IPS-18c (cell line): ENCODE data around the gene HSFX2.
"Not testable (repeated sequence)": the region's sequence is repeated elsewhere in the genome, so short reads cannot be mapped to it uniquely, and the experiment has no call there.

ENCODE experiments used
- H3K4me3 ChIP-seq: 2 replicates; pipeline ENCODE4 v1.7.0; 2013; ENCODE audit warnings: low read depth, mild to moderate bottlenecking, low read length, moderate library complexity; ENCODE audit not compliant: insufficient read depth
- H3K9me3 ChIP-seq: one replicate; pipeline ENCODE4 v1.6.1; 2013; ENCODE audit warnings: mild to moderate bottlenecking, low read length, moderate library complexity; ENCODE audit not compliant: control insufficient read depth, insufficient read depth

Gene HSFX2, protein sequence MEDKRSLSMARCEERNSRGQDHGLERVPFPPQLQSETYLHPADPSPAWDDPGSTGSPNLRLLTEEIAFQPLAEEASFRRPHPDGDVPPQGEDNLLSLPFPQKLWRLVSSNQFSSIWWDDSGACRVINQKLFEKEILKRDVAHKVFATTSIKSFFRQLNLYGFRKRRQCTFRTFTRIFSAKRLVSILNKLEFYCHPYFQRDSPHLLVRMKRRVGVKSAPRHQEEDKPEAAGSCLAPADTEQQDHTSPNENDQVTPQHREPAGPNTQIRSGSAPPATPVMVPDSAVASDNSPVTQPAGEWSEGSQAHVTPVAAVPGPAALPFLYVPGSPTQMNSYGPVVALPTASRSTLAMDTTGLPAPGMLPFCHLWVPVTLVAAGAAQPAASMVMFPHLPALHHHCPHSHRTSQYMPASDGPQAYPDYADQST

DNA sequence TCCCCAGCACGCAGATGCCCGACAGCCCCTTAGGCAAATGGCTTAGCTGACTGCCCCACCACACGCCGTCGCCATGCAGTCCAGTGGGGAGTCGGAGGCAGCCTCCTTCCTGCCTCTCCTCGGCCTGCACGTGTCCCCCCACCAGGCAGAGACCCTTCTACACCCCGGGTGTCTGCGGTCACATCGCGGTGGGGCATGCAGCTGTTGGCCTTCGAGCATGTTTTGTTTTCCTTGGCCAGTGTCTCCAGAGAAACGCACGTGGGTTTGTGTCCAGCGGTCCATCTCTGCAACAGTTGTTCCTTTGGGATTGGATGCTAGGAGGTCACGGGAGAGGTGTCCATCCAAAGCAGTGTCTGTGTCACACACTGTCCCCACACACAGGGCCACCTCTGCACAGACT, at the start of gene HSFX2:
Gene HSFX2 (minus strand): TSS at position 101 of the 400 bp plus-strand sequence. CDS start 614 bp downstream, outside the sequence.
- H3K9me3 ChIP-seq, H3K4me3 ChIP-seq: not testable (repeated sequence)

DNA sequence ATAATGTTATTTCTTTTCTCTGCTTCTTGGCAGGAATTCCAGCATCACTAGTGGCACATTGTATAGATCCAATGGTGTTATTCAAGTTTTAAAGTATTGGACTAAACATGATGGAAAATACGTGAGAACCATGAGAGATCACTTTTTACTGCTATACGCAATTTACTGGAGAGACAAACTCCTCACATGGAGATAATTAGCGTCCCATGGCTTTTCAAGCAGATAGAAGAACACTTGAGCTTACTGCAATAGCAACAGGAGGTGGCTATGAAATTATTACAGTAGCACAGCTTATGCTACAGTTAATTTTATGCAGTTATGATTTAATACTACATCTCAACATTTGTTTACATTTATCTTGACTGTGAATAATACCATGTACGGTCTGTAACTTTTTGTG, 48.4 kb upstream of the HSFX2 start:
- Histone ChIP-seq H3K9me3 (peaks cover 2% of the 10 kb centered on the region), H3K4me3 (no peak overlapping the region)

DNA sequence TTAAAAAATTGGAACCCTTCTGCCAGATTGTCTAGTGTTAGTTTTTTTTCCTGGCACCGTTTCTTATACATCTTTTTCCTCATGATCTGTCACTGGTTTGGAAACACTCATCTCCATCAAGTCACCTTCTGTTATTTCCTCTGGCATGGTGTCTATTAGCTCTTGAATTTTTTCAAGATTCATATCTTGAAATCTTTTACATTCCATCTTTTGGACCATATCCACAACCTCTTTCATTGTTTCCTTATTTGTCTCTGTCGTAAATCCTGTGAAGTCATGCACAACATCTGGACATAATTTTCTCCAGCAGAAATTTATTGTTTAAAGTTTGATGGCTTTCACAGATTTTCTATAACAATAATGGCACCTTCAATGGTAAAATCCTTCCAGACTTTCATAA, 46.7 kb upstream of the HSFX2 start:
- no peak overlapping the region for H3K4me3 ChIP-seq
- peaks cover 2% of the 10 kb centered on the region for H3K9me3 ChIP-seq

DNA sequence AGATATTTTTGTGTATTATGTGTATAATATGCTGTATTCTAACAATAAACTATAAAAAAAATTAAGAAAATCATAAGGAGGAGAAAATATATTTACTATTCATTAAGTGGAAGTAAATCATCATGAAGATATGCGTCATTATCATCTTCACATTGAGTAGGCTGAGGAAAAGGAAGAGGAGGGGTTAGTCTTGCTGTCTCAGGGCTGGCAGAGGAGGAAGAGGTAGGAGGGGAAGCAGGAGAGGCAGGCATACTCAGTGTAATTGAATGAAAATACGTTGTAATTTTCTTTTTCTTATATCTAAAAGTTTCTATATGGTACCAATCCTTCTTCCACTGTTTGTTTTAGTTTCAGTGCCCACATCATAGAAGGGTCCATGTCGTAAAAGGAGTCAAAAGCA, 46.3 kb upstream of the HSFX2 start:
- Histone ChIP-seq H3K9me3 (no peaks in the 10 kb centered on the region), H3K4me3 (no peak overlapping the region)

DNA sequence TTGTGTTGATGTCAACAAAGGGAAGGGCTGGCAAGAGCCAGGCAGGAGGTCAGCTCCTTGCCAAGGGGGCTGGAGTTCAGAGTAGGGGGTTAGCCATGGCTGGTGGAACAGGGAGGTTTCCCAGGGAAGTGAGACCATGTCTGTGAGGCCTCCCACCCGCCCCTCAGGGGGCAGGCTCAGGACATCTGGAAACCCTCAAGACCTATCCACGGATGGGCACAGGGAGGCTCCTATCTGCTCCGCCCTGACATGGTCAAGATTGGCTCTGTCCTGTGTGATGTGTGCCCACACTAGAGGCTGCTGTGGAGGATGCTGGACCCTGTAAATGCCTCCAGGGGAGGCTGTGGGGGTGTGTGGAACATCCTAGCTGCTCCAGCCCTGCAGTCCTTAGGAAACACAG, 44.5 kb upstream of the HSFX2 start:
- H3K9me3 ChIP-seq, result no peaks in the 10 kb centered on the region
- no peak overlapping the region for H3K4me3 ChIP-seq

DNA sequence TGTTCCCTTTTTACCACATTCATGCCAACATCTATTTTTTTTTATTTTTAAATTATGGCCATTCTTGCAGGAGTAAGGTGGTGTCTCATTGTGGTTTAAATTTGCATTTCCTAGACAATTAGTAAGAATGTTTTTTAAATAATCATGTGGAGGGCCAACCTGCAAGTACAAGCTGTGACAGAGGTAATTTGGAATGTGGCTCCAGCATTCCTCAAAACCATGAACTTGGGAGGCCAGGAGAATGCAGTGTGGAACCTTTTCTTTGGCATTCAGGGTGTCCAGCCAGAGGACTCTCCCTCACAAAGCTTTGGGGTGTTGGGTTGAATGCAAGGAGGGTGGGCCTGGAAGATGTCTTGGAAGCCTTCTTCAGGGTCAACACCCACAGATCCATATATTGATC, 43.7 kb upstream of the HSFX2 start:
- Histone ChIP-seq H3K9me3 (no peaks in the 10 kb centered on the region), H3K4me3 (no peak overlapping the region)

DNA sequence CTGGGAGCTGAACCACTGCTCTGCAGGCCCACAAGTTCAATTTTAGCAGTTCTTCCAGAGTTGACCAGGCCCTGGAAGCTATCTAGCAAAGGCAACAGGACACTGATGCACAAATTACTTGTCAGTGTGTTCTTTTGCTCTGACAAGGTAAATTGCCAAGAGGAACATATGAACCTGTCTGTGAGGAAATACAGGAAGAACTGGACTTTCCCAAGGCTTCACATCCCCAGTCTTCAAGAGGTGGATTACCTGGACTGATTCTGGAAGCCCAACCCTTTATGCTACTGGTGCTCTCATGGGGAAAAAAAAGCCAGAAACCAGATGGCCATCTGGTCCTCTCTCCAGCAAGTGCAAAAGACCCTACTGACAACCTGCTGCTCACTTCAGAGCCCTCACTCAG, 38.4 kb upstream of the HSFX2 start:
- peaks cover 6% of the 10 kb centered on the region for H3K9me3 ChIP-seq
- H3K4me3 ChIP-seq, result no peak overlapping the region; the same call in 1 of the 2 replicates

DNA sequence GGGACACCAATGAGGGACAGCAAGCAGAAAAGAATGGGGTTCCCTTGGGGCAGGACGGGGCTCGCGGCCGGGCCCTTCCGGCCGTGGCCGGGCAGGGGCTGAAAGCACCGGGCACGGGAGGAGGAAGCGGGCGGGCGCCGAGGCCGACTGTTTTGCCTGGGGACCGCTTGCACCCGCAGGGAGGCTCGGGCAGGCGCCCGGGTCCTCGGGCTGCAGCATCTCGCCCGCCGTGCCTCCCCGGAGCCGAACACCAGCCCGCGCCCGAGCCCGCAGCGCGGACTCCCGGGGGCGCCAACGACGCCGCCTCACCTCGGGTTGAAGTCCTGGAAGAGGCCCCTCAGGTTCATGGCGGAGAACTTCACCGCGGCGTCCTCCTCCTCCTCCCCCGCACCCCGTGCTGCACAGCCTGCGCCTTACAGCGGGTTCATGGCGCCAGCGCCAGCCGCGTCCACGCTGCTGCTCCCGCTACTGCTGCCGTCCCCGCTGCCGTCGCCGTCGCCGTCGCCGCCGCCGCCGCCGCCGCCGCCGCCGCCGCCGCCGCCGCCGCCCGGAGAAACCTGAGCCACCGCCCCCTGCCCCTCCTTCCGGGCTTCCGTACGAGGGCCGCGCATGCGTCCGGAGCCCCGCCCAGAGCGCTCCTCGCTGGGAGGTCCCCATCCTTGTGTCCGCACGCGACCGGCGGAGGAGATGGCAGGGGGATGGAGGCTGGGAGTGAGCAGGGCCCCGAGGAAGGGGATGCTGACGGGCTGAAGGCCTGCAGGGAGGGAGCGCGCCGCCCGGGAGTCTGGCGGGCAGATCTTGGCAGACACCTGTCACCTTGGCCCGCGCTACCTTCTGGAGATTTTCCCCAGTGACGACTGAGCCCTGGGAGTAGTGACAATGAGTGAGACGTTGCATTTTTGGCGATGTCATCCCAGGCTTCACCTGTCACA, 36.4 kb upstream of the HSFX2 start, which contains the start of gene TMEM185A:
Gene TMEM185A (minus strand): TSS at position 559 of the 932 bp plus-strand sequence. CDS start 212 bp downstream, at position 347.
- Histone ChIP-seq H3K9me3 (peaks cover 8% of the 10 kb centered on the region), H3K4me3 (peak within 1 kb of the TSS; percentile 61)

DNA sequence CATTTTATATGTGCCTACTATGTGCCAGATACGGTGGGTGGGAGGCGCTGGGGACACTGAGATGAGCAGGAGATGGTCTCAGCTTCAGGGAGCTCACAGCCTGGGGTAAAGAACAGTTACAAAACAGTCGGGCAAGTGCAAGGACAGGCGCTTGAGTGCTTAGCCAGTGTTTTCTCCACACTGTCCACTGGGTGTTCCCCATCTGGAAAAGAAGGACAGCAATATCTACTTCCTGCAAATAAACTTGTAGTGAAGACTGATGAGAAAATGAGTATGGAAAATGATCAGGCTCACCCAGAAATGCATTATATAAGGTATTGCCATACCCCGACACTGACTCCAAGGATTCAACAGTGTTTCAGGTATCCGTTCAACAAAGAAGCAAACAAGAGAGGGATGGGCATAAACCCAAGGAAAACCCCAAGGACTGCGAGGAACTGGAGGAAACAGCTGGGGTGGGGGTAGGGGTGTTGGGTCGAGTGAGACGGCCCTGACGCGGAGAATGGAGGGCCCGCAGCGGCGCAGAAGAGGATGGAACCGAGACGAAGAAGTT, 35.6 kb upstream of the HSFX2 start:
- H3K9me3 ChIP-seq, result peaks cover 8% of the 10 kb centered on the region
- peak overlapping the region; percentile 59 for H3K4me3 ChIP-seq

DNA sequence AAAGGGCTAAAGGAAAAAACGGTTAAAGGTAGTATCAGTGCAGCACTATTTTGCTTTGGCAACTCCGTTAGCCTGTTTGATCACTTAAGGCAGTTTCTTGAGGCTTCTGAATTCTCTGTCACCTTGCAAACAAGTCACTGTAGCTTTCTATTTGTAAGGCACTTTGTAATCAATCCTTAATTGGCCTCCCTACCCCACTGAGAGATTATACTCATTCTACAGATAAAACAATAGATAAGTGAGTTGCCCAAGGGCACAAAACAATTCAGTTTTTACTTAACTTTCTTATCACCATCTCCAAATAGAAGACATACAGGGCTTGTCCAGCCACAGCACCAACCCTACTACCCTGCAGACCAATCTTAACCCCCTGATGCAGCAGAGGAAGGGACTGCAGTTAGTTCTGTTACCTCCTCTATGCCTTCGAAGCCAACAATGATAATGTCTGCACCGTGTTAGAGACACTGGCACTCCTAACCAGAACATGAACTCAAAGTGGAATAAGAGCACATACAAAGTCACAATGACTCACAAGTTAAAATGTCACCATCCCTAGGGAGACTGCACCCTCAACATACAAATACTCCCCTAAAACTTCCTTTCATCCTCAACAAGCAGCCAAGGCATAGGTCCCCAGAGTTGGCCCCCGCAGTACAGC, 34.7 kb upstream of the HSFX2 start:
- peaks cover 8% of the 10 kb centered on the region for H3K9me3 ChIP-seq
- H3K4me3 ChIP-seq, result no peak overlapping the region

DNA sequence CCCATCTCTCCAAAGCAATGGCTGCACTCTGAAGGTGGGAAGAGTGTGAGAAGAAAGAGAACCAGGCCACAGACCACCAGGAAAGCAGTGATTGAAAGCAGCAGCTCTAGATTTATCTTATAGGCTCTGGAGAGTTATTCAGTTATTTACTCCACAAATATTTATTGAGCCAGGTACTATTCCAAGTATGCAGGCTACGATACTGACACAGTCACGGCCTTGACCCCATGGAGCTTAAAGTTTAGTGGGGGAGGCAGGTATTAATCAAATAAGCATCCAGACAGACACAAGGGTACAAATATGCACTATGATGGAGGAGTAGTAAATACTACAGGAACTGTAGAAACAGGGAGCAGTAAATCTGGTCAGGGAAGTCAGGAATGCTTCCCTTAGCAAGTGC, 33.7 kb upstream of the HSFX2 start:
- peaks cover 8% of the 10 kb centered on the region for H3K9me3 ChIP-seq
- no peak overlapping the region for H3K4me3 ChIP-seq

DNA sequence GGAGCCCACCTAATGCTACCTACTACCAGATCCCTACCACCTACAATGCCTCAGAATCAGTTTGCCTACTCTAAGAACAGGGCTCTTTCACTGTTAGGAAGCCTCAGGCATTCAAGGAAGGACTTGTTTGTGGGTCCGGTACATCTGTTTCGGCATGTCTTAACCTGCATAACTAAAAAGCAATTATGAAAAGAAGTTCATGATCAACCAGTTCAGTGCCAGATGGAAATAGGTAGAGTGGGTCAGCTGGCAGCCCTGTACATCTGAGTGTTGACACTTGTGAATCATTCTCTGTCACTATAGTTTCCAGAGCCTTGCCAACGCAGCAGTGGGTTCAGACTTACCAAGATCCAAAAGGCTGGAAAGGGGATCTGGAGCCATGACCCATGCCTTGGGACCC, 33.2 kb upstream of the HSFX2 start:
- H3K4me3 ChIP-seq, result no peak overlapping the region
- H3K9me3 ChIP-seq, result peaks cover 8% of the 10 kb centered on the region

DNA sequence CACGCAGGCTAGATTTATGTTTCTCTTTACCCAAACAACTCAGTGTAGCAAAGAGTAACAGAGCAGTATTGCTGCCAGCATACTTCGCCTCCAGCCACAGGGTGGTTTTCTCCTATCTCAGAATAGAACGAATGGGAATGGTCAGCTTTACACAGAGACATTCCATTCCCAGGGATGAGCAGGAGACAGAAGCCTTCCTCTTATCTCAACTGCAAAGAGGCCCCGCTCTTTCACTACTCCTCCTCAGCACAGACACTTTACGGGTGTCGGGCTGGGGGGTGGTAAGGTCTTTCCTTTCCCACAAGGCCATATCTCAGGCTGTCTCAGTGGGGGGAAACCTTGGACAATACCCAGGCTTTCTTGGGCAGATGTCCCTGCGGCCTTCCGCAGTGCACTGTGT, 31.7 kb upstream of the HSFX2 start:
- H3K4me3 ChIP-seq, H3K9me3 ChIP-seq: not testable (repeated sequence)

DNA sequence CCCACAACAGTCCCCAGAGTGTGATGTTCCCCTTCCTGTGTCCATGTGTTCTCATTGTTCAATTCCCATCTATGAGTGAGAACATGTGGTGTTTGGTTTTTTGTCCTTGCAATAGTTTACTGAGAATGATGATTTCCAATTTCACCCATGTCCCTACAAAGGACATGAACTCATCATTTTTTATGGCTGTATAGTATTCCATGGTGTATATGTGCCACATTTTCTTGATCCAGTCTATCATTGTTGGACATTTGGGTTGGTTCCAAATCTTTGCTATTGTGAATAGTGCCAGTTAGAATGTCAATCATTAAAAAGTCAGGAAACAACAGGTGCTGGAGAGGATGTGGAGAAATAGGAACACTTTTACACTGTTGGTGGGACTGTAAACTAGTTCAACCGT, 24.5 kb upstream of the HSFX2 start:
- not testable (repeated sequence) for H3K4me3 ChIP-seq, H3K9me3 ChIP-seq

DNA sequence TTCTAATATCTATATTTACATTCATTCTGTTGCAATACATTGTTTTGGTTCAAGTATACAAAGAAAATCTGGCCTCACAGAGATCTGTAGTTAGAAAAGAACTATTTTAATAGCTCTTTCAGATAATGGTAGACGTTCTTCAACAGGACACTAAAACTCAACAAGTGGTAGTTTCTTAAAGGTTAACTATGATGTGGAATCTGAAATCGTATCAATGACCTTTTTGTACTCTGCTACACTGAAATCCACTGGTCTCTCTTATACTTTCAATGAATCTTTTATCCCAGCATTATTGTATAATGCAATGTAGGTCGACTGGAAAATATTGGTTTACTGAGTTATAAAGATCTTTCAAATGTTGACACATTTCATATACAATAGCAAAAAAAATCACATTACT, 23.8 kb upstream of the HSFX2 start:
- Histone ChIP-seq H3K4me3 (no peak overlapping the region), H3K9me3 (no peaks in the 10 kb centered on the region)

DNA sequence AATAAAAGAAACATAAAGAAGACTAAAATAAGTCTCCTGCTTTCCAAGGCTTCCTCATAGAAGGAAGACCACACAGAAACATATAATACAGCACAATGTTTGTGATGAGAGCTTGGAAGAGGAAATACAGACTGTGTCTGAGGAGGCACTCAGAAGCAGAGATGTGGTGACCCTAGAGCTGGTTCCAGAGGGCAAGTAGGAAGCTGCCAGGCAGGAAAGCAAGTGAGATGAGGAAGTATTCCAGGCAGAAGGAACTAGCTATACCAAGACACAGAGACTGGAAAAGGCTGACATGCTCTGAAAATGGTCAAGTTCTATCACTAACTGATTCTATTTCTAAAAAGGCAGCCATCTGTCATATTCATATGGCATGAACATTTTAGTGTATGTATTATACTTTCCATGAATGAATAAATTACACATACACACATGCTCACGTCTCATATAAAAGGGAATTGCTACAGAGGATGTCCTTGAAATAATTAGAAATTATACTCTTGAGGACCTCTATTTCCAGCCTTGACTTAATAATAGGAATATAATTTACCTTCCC, 16.6 kb upstream of the HSFX2 start:
- Histone ChIP-seq H3K9me3 (no peaks in the 10 kb centered on the region), H3K4me3 (no peak overlapping the region)

DNA sequence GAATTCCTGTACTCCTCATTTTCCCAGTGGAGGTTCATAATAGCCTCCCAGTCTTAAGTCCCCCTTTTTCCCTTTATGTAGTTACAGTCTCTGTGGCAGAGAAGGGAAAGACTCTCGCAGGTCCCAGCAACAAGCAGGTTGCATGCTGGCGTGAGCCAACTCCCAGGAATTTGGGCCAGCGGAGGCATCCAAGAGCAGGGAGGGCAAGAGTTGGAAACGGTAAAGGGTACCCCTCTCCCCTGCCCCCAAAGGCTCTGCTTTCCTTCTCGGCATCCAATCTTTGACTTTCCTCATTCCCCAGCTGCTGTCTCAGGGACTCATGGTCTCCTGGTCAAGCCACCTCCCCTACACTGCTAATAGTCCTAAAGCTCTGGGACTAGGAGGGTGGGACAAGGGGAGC, 15.4 kb upstream of the HSFX2 start:
- Histone ChIP-seq H3K4me3 (no peak overlapping the region), H3K9me3 (no peaks in the 10 kb centered on the region)
